Measurements from ENCODE around the gene MTHFD1L.

MTHFD1L gene

DNA sequence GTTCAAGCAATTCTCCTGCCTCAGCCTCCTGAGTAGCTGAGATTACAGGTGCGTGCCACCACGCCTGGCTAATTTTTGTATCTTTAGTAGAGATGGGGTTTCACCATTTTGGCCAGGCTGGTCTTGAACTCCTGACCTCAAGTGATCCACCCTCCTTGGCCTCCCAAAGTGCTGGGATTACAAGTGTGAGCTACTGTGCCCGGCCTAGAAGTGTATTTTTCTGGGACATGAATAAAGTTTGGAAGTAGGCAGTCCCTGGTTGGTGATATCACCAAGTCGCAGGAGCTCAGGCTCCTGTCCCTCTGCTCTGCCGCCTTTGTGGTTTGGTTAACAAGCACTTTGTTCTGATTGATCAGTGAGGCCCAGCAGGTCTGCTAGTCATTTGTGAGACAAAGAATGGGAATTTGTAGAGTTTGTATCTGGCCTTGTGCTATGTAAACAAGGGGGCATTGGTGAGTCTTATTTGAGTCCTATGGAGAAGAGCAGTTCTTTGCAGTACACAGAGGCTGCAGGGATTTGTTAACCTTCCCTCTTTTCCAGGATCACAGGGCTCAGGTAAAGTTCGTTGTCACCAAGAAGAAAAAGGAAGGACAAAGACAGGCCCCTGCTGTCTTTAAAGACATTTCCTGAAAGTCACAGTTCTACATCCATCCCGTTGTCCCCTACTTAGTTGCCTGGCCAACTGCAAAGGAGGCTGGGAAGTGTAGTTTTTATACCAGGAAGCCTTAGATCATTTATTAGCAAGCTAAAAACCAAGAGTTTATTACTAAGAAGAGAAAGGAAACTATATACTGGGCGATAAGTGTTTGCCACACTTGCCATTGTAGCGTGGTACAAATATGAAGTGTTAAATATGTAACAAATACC lies 13.1 kb downstream of the MTHFD1L start:
- Histone ChIP-seq H3F3A (ENCODE audit: low read depth) (no peaks in the 10 kb centered on the region), H3K9me2 (replicated peaks; ENCODE audit: low read depth, low read length) (no peaks in the 10 kb centered on the region), H3K9me3 (ENCODE audit: insufficient read depth, low read depth, low read length) (no peaks in the 10 kb centered on the region), H3K4me3 (ENCODE audit: low read length, poor library complexity, severe bottlenecking) (no peak overlapping the region), H3K79me2 (ENCODE audit: insufficient read depth, low read length) (peaks cover 55% of the 10 kb centered on the region), H2AFZ (ENCODE audit: low read length) (no peak overlapping the region), H3K9ac (ENCODE audit: low read depth, low read length, poor library complexity, severe bottlenecking) (no peak overlapping the region), H3K36me3 (ENCODE audit: insufficient read depth, low read length) (peaks cover 58% of the 10 kb centered on the region; the same call in 1 of the 2 replicates), H3K4me1 (ENCODE audit: insufficient read depth, low read length, poor library complexity, severe bottlenecking) (no peaks in the 10 kb centered on the region), H3K4me2 (ENCODE audit: low read depth, low read length, poor library complexity, severe bottlenecking) (no peak overlapping the region), H3K27me3 (ENCODE audit: insufficient read depth, low read length, poor library complexity, severe bottlenecking) (no peaks in the 10 kb centered on the region), H4K20me1 (ENCODE audit: insufficient read depth, low read length, poor library complexity, severe bottlenecking) (peaks cover 11% of the 10 kb centered on the region)
- no peak for TF ChIP-seq EZH2phosphoT487 (IDR thresholded peaks at IDR 0.05; ENCODE audit: borderline replicate concordance)
- TF ChIP-seq, protein P1, sequence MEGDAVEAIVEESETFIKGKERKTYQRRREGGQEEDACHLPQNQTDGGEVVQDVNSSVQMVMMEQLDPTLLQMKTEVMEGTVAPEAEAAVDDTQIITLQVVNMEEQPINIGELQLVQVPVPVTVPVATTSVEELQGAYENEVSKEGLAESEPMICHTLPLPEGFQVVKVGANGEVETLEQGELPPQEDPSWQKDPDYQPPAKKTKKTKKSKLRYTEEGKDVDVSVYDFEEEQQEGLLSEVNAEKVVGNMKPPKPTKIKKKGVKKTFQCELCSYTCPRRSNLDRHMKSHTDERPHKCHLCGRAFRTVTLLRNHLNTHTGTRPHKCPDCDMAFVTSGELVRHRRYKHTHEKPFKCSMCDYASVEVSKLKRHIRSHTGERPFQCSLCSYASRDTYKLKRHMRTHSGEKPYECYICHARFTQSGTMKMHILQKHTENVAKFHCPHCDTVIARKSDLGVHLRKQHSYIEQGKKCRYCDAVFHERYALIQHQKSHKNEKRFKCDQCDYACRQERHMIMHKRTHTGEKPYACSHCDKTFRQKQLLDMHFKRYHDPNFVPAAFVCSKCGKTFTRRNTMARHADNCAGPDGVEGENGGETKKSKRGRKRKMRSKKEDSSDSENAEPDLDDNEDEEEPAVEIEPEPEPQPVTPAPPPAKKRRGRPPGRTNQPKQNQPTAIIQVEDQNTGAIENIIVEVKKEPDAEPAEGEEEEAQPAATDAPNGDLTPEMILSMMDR (conservative IDR thresholded peaks at IDR 0.05; ENCODE audit: low read length), result no peak

DNA sequence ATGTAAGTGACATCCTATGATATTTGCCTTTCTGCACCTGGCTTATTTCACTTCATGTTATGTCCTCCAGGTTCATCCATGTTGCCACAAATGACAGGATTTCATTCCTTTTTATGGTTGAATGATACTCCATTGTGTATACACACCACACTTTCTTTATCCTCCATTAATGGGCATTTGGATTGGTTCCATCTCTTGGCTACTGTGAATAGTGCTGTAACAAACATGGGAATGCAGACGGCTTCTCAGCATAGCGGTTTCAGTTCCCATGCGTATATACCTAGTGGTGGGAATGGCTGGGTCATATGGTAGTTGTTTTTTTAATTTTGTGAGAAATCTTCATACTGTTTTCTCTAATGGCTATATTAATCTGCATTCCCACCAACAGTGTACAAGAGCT lies 14.8 kb downstream of the MTHFD1L start:
- no peaks in the 10 kb centered on the region for H3K27me3 ChIP-seq (ENCODE audit: insufficient read depth, low read length, poor library complexity, severe bottlenecking)
- H3K36me3 ChIP-seq (ENCODE audit: insufficient read depth, low read length), result peaks cover 69% of the 10 kb centered on the region; the same call in 1 of the 2 replicates
- peaks cover 4% of the 10 kb centered on the region for H4K20me1 ChIP-seq (ENCODE audit: insufficient read depth, low read length, poor library complexity, severe bottlenecking)
- H3K79me2 ChIP-seq (ENCODE audit: insufficient read depth, low read length), result peaks cover 37% of the 10 kb centered on the region; the same call in 1 of the 2 replicates
- no peak for TF ChIP-seq EZH2phosphoT487 (IDR thresholded peaks at IDR 0.05; ENCODE audit: borderline replicate concordance)
- TF ChIP-seq, protein P1 (conservative IDR thresholded peaks at IDR 0.05; ENCODE audit: low read length), result no peak
- H3F3A ChIP-seq (ENCODE audit: low read depth), result no peaks in the 10 kb centered on the region
- no peaks in the 10 kb centered on the region for H3K4me1 ChIP-seq (ENCODE audit: insufficient read depth, low read length, poor library complexity, severe bottlenecking)
- no peak overlapping the region for H3K9ac ChIP-seq (ENCODE audit: low read depth, low read length, poor library complexity, severe bottlenecking)
- H3K4me2 ChIP-seq (ENCODE audit: low read depth, low read length, poor library complexity, severe bottlenecking), result no peak overlapping the region
- no peaks in the 10 kb centered on the region for H3K9me2 ChIP-seq (replicated peaks; ENCODE audit: low read depth, low read length)
- H3K9me3 ChIP-seq (ENCODE audit: insufficient read depth, low read depth, low read length), result no peaks in the 10 kb centered on the region
- no peak overlapping the region for H3K4me3 ChIP-seq (ENCODE audit: low read length, poor library complexity, severe bottlenecking)
- no peak overlapping the region for H2AFZ ChIP-seq (ENCODE audit: low read length)

DNA sequence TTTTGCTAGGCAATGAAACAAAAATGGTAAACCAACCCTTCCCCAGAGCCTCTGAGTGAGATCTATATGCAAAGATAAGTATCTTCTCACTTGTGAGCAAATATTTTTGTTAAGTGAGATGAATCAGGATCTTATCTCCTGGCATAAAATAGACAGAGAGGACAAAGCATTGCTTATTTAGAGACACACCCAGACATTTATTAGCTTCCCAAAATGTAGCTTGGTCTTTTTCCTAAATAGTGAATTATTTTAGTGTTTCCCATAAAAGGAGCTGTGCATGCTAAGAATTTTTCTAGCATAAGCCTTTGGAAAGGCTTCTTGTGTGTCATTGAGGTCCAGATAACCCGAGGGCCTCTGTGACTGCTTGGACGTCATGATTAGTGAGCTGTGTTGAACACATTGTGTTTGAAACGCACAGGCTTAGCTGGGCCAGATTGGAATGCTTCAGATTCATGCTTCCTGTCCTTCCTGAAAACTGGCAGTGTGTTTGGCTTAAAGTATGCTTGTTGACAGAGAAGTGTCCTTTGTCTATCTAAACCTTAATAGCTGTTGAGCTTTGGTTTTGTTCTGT lies 16.5 kb downstream of the MTHFD1L start:
- TF ChIP-seq EZH2phosphoT487 (IDR thresholded peaks at IDR 0.05; ENCODE audit: borderline replicate concordance), result no peak
- TF ChIP-seq, protein P1 (conservative IDR thresholded peaks at IDR 0.05; ENCODE audit: low read length), result no peak
- Histone ChIP-seq H3K9me2 (replicated peaks; ENCODE audit: low read depth, low read length) (no peaks in the 10 kb centered on the region), H3F3A (ENCODE audit: low read depth) (no peaks in the 10 kb centered on the region), H3K79me2 (ENCODE audit: insufficient read depth, low read length) (peaks cover 21% of the 10 kb centered on the region; the same call in 1 of the 2 replicates), H4K20me1 (ENCODE audit: insufficient read depth, low read length, poor library complexity, severe bottlenecking) (no peaks in the 10 kb centered on the region), H3K4me3 (ENCODE audit: low read length, poor library complexity, severe bottlenecking) (no peak overlapping the region), H3K27me3 (ENCODE audit: insufficient read depth, low read length, poor library complexity, severe bottlenecking) (no peaks in the 10 kb centered on the region), H3K9me3 (ENCODE audit: insufficient read depth, low read depth, low read length) (no peaks in the 10 kb centered on the region), H3K9ac (ENCODE audit: low read depth, low read length, poor library complexity, severe bottlenecking) (no peak overlapping the region), H3K4me1 (ENCODE audit: insufficient read depth, low read length, poor library complexity, severe bottlenecking) (no peaks in the 10 kb centered on the region), H3K36me3 (ENCODE audit: insufficient read depth, low read length) (peaks cover 75% of the 10 kb centered on the region; the same call in 1 of the 2 replicates), H2AFZ (ENCODE audit: low read length) (no peak overlapping the region), H3K4me2 (ENCODE audit: low read depth, low read length, poor library complexity, severe bottlenecking) (no peak overlapping the region)
